ENCODE measurements around the gene USP43.

USP43 gene

GRCh38 chr17:9767432-9767991 lies 122.2 kb downstream of the USP43 start:
- TF ChIP-seq, protein P1, sequence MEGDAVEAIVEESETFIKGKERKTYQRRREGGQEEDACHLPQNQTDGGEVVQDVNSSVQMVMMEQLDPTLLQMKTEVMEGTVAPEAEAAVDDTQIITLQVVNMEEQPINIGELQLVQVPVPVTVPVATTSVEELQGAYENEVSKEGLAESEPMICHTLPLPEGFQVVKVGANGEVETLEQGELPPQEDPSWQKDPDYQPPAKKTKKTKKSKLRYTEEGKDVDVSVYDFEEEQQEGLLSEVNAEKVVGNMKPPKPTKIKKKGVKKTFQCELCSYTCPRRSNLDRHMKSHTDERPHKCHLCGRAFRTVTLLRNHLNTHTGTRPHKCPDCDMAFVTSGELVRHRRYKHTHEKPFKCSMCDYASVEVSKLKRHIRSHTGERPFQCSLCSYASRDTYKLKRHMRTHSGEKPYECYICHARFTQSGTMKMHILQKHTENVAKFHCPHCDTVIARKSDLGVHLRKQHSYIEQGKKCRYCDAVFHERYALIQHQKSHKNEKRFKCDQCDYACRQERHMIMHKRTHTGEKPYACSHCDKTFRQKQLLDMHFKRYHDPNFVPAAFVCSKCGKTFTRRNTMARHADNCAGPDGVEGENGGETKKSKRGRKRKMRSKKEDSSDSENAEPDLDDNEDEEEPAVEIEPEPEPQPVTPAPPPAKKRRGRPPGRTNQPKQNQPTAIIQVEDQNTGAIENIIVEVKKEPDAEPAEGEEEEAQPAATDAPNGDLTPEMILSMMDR (conservative IDR thresholded peaks at IDR 0.05; ENCODE audit: low read length): no peak
- DNase-seq (ENCODE audit: low read depth): no peak
- no peak overlapping the region for H3K4me3 ChIP-seq (ENCODE audit: low read length)

DNA sequence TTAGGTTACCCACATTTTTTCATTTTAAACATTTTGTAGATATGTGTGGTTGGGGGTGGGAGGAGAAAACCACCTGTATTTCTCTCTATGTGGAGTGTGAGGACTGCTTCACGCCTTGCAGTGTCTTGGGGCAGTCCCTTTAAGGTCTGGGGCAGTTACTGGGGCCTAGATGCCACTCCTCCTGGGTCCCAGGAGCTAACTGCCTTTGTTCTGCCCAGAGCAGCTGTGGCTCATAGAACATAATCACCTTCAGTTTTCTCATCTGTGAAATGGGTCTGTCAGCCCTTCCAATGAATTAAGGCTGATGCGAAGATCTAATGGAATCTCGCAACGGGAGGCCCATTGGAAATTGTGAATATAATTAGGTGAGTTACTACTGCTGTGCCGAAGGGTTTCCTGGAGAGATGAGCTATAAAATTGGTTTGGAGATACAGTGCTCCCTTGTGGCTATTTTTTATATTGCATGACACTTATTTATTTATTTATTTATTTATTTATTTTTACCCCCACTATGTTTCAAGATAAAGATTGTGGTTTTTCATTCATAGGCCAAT lies 123.1 kb downstream of the USP43 start:
- peak; percentile 44 for DNase-seq (ENCODE audit: low read depth)
- H3K4me3 ChIP-seq (ENCODE audit: low read length): no peak overlapping the region
- TF ChIP-seq, protein P1 (conservative IDR thresholded peaks at IDR 0.05; ENCODE audit: low read length): peak; percentile 54

DNA sequence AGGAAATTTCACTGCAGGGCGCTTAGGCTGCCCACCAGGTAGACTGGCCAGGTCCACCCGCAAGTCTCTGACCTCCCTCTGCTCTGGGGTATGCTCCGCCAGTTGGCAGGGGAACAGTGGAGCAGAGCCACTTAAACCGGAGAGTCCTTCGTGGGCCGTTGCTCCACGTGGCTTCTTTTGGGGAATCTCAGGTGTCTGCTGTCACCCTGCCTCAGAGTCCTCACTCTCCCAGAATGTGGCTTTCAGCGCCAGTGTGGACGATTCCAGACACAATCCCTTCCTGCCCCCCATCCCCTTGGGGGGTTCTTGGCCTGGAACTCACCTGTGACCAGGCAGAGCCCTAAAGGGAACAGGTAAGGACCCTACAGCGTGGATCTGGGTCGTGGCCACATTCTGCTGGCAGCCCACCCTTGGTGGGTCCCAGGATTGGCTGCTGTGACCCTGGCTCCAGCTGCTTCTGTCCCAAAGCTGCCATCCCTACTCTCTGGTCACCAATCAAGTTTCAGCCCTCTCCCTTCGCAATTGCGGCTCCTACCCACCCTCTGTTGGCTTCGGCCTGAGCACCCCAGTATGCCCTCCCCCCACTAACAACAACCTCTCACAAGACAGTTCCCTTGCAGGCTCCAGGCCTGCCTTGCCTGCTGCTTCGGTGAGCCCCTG lies 123.8 kb downstream of the USP43 start:
- TF ChIP-seq, protein P1 (conservative IDR thresholded peaks at IDR 0.05; ENCODE audit: low read length): no peak
- DNase-seq (ENCODE audit: low read depth): no peak
- H3K4me3 ChIP-seq (ENCODE audit: low read length): no peak overlapping the region

DNA sequence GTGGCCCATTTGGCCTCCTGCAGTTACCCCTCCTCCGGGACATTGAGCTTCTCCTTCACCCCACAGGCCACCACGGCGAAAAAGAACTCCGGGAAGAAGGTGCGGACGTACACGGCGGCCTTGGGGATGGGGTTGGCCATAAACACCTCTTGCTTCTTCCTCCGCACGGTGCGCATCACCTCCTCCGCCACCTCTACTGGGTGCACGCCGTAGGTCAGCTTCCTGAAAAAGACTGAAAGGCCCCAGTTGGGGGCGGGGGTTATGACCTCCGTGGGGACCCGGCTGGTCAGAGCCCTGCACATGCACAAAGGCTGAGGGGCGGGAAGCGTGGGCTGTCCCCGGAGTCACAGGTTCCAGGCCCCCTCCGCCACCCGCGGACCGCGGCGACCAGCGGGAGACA lies 126.1 kb downstream of the USP43 start:
- no peak for DNase-seq (ENCODE audit: low read depth)
- TF ChIP-seq, protein P1 (conservative IDR thresholded peaks at IDR 0.05; ENCODE audit: low read length): no peak

GRCh38 chr17:9772658-9773057 lies 127.3 kb downstream of the USP43 start:
- H3K4me3 ChIP-seq (ENCODE audit: low read length): no peak overlapping the region
- no peak for DNase-seq (ENCODE audit: low read depth)
- TF ChIP-seq, protein P1 (conservative IDR thresholded peaks at IDR 0.05; ENCODE audit: low read length): no peak

More for the DNA sequence above, 126.1 kb downstream of the USP43 start:
- no peak overlapping the region for H3K4me3 ChIP-seq (ENCODE audit: low read length)

- H3K4me3 ChIP-seq (ENCODE audit: low read length): no peak overlapping the region
- TF ChIP-seq, protein P1 (conservative IDR thresholded peaks at IDR 0.05; ENCODE audit: low read length): no peak
- no peak for DNase-seq (ENCODE audit: low read depth)
Measured at GRCh38 chr17:9776911-9777310, 131.6 kb downstream of the USP43 start.

All from AG10803 (cell line).